Measurements from ENCODE around the gene PANX1. TPM values are rescaled to one million over a fixed set of nuclear protein-coding genes. Genes with fewer than 3 reads are reported as not detected.

Gene PANX1
- total and polyA plus RNA-seq, 2 experiments from 2014 or later: 9.5 to 40.8 TPM

GRCh38 chr11:94145916-94146315 lies 17.3 kb downstream of the PANX1 start:
- H3K4me2 ChIP-seq: no peak overlapping the region
- no peak overlapping the region for H3K27ac ChIP-seq (ENCODE audit: low read depth)
- H3K27me3 ChIP-seq (ENCODE audit: insufficient read depth): no peaks in the 10 kb centered on the region
- peaks cover 91% of the 10 kb centered on the region for H4K20me1 ChIP-seq (replicated peaks; ENCODE audit: insufficient read depth)
- H3K27ac Mint-ChIP-seq: no peak overlapping the region
- H3F3A ChIP-seq (replicated peaks; ENCODE audit: low read depth): no peaks in the 10 kb centered on the region
- no peaks in the 10 kb centered on the region for H3K9me3 Mint-ChIP-seq
- no peak overlapping the region for H3K4me3 Mint-ChIP-seq
- H2AFZ ChIP-seq: no peak overlapping the region
- TF ChIP-seq ZNF114 (CRISPR knock-in tag; IDR thresholded peaks at IDR 0.05) (no peak), CREB1 (CRISPR knock-in tag; IDR thresholded peaks at IDR 0.05; ENCODE audit: low read depth) (no peak), EZH2 (IDR thresholded peaks at IDR 0.05; ENCODE audit: low read depth, unreplicated experiment) (no peak), JUNB (IDR thresholded peaks at IDR 0.05; ENCODE audit: unreplicated experiment) (no peak), ZNF462 (CRISPR knock-in tag; IDR thresholded peaks at IDR 0.05) (no peak), ZNF331 (CRISPR knock-in tag; IDR thresholded peaks at IDR 0.05; ENCODE audit: low read depth) (no peak), REST (IDR thresholded peaks at IDR 0.05; ENCODE audit: unreplicated experiment) (no peak), POLR2AphosphoS5 (IDR thresholded peaks at IDR 0.05; ENCODE audit: low read depth) (no peak), ETS1 (IDR thresholded peaks at IDR 0.05) (no peak), EZH2phosphoT487 (IDR thresholded peaks at IDR 0.05; ENCODE audit: unreplicated experiment) (no peak), STAT1 (IDR thresholded peaks at IDR 0.05; ENCODE audit: unreplicated experiment) (no peak), CTCF (conservative IDR thresholded peaks at IDR 0.05; ENCODE audit: low read depth in 2 of 2) (no peak)
- H3K36me3 Mint-ChIP-seq (ENCODE audit: low read depth): no peaks in the 10 kb centered on the region
- no peak for DNase-seq (ENCODE audit: low spot score)
- H3K79me2 ChIP-seq (replicated peaks; ENCODE audit: insufficient read depth): peaks cover 100% of the 10 kb centered on the region
- peaks cover 67% of the 10 kb centered on the region for H3K4me1 ChIP-seq (ENCODE audit: insufficient read depth)
- no peak for ATAC-seq
- no peaks in the 10 kb centered on the region for H3K9me2 ChIP-seq (ENCODE audit: insufficient read depth)
- H3K4me1 Mint-ChIP-seq: peaks cover 77% of the 10 kb centered on the region
- H3K36me3 ChIP-seq (ENCODE audit: insufficient read depth): no peaks in the 10 kb centered on the region
- no peak overlapping the region for H3K4me3 ChIP-seq
- H3K27me3 Mint-ChIP-seq (ENCODE audit: insufficient read depth, low read depth, poor library complexity): peaks cover 4% of the 10 kb centered on the region

Measured in GM23338 (cell line).